ENCODE data around the gene PDGFA. TPM values are rescaled to one million over a fixed set of nuclear protein-coding genes. Genes with fewer than 3 reads are reported as not detected.

Gene PDGFA
- total RNA-seq, 1 experiment from 2014 or later: 35.8 TPM

DNA sequence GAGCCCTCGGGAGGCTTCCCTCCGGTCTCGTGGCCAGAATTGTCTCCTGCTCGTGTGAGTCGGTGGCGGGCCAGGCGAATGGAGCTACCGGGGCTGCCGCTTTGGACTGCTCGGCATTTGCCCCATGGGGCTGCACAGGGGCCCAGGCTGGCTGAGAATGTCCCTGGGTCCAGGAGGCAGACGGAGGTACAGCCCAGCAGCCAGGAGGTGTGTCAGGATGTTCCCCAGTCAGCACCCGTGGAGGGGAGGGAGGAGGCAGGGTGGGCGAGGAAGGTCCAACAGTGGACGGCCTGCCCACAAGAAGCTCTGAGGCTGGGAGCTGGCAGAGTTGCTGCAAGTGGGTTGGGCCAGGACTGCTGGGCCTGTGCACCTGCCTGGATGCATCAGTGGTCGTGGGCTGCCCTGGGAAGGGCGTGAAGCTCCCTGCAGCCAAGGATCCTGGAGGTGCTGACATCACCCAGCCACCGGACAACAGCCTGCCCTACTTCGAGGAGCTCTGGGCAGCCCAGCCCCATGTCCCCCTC lies 46.4 kb downstream of the PDGFA start:
- Histone ChIP-seq H4K8ac (replicated peaks; ENCODE audit: insufficient read length, low read depth, low read length) (no peak overlapping the region), H3K9me3 (ENCODE audit: control insufficient read depth, low read depth, low read length) (no peaks in the 10 kb centered on the region), H2BK15ac (ENCODE audit: low read depth, low read length) (no peak overlapping the region), H3K79me2 (ENCODE audit: insufficient read depth, low read length) (no peaks in the 10 kb centered on the region), H2AFZ (ENCODE audit: low read length) (no peak overlapping the region), H3K4ac (ENCODE audit: low read depth, low read length) (no peak overlapping the region), H3K56ac (ENCODE audit: insufficient read length, low read depth, low read length) (no peak overlapping the region), H3K14ac (ENCODE audit: insufficient read depth, low read length) (no peak overlapping the region), H3K27me3 (ENCODE audit: insufficient read depth, low read length) (no peaks in the 10 kb centered on the region), H2AK5ac (ENCODE audit: insufficient read length, low read length) (no peak overlapping the region), H4K91ac (ENCODE audit: insufficient read length, low read depth, low read length) (no peak overlapping the region), H3K27ac (ENCODE audit: insufficient read length, low read depth, low read length) (no peak overlapping the region), H3K23me2 (ENCODE audit: insufficient read length, low read depth, low read length, poor library complexity, severe bottlenecking) (no peaks in the 10 kb centered on the region), H3K9ac (ENCODE audit: extremely low read depth, insufficient read length, low read length) (no peak overlapping the region), H4K5ac (ENCODE audit: insufficient read length, low read depth, low read length) (no peak overlapping the region), H2BK5ac (ENCODE audit: insufficient read length, low read length) (no peak overlapping the region), H3K4me2 (ENCODE audit: insufficient read depth, insufficient read length, low read length) (no peak overlapping the region), H4K20me1 (ENCODE audit: control insufficient read depth, insufficient read depth, insufficient read length) (no peaks in the 10 kb centered on the region), H3K4me1 (ENCODE audit: insufficient read depth, low read length) (no peaks in the 10 kb centered on the region), H2BK20ac (ENCODE audit: low read depth, low read length, poor library complexity, severe bottlenecking) (no peak overlapping the region), H2BK12ac (ENCODE audit: insufficient read length, low read depth, low read length) (no peak overlapping the region), H3K79me1 (ENCODE audit: insufficient read depth, low read depth, low read length, poor library complexity, severe bottlenecking) (no peaks in the 10 kb centered on the region), H3T11ph (ENCODE audit: low read length) (no peak overlapping the region), H3K23ac (ENCODE audit: insufficient read length, low read depth, low read length) (no peak overlapping the region), H3K18ac (ENCODE audit: insufficient read length, low read depth, low read length) (no peak overlapping the region), H2BK120ac (ENCODE audit: low read depth, low read length, poor library complexity, severe bottlenecking) (no peak overlapping the region)
- TF ChIP-seq, protein P1, sequence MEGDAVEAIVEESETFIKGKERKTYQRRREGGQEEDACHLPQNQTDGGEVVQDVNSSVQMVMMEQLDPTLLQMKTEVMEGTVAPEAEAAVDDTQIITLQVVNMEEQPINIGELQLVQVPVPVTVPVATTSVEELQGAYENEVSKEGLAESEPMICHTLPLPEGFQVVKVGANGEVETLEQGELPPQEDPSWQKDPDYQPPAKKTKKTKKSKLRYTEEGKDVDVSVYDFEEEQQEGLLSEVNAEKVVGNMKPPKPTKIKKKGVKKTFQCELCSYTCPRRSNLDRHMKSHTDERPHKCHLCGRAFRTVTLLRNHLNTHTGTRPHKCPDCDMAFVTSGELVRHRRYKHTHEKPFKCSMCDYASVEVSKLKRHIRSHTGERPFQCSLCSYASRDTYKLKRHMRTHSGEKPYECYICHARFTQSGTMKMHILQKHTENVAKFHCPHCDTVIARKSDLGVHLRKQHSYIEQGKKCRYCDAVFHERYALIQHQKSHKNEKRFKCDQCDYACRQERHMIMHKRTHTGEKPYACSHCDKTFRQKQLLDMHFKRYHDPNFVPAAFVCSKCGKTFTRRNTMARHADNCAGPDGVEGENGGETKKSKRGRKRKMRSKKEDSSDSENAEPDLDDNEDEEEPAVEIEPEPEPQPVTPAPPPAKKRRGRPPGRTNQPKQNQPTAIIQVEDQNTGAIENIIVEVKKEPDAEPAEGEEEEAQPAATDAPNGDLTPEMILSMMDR (conservative IDR thresholded peaks at IDR 0.05): no peak
- peaks cover 2 to 3% (median 3%) of the 10 kb centered on the region in 3 experiments; a peak in 4 of 7 replicates for H3K36me3 Mint-ChIP-seq (ENCODE audit: insufficient read depth in 1 of 3, low read depth in 3 of 3)
- peaks cover under 1 to 5% of the 10 kb centered on the region in 2 experiments for H3K9me3 Mint-ChIP-seq
- no peak overlapping the region; a peak in 1 of 7 replicates for H3K27ac Mint-ChIP-seq
- peaks cover under 1% of the 10 kb centered on the region for H3K27me3 Mint-ChIP-seq (ENCODE audit: low read depth)
- no peak for DNase-seq
- WGBS (ENCODE audit: extremely low coverage, insufficient read length, low lambda C conversion rate): no CpG with 5 or more reads among the region's 18 CpGs
- H3K4me1 Mint-ChIP-seq: no peaks in the 10 kb centered on the region
- H3K4me3 Mint-ChIP-seq: no peak overlapping the region

Measured in H9 (cell line).